Skeletal muscle cell (primary cell): ENCODE data around the gene PABPN1.

Source experiments
- DNase-seq: peaks from one replicate; pipeline ENCODE4 v3.0.0-alpha.2; 2010; ENCODE audit warnings: low read depth
- H3K4me3 ChIP-seq: 2 replicates; pipeline ENCODE4 v1.5.1; 2011; ENCODE audit warnings: low read depth, mild to moderate bottlenecking, control low read depth, low read length, moderate library complexity

Gene PABPN1

DNA sequence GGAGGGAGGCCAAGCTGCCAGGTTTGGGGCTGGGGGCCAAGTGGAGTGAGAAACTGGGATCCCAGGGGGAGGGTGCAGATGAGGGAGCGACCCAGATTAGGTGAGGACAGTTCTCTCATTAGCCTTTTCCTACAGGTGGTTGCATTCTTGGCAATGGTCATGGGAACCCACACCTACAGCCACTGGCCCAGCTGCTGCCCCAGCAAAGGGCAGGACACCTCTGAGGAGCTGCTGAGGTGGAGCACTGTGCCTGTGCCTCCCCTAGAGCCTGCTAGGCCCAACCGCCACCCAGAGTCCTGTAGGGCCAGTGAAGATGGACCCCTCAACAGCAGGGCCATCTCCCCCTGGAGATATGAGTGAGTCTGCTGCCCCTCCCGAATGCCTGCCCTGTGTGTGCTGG, 51.8 kb downstream of the PABPN1 start:
- DNase-seq: no peak
- no peak overlapping the region for H3K4me3 ChIP-seq
